Stimulated activated CD8-positive, alpha-beta memory T cell treated with anti-CD3 and anti-CD28 coated beads, Interleukin-4, amount 100 ng/mL, for 1 hour (primary cell): Measurements from ENCODE around the gene ZDHHC15.
"Not testable (repeated sequence)": the region's sequence is repeated elsewhere in the genome, so short reads cannot be mapped to it uniquely, and the experiment has no call there.

Experiments used
- DNase-seq, 2 donors: peaks; one replicate each; pipeline ENCODE4 v3.0.0-alpha.2; 2020; ENCODE audit warnings: low read depth in 2 of 2, low spot score in 1 of 2

ZDHHC15 gene, protein sequence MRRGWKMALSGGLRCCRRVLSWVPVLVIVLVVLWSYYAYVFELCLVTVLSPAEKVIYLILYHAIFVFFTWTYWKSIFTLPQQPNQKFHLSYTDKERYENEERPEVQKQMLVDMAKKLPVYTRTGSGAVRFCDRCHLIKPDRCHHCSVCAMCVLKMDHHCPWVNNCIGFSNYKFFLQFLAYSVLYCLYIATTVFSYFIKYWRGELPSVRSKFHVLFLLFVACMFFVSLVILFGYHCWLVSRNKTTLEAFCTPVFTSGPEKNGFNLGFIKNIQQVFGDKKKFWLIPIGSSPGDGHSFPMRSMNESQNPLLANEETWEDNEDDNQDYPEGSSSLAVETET

DNA sequence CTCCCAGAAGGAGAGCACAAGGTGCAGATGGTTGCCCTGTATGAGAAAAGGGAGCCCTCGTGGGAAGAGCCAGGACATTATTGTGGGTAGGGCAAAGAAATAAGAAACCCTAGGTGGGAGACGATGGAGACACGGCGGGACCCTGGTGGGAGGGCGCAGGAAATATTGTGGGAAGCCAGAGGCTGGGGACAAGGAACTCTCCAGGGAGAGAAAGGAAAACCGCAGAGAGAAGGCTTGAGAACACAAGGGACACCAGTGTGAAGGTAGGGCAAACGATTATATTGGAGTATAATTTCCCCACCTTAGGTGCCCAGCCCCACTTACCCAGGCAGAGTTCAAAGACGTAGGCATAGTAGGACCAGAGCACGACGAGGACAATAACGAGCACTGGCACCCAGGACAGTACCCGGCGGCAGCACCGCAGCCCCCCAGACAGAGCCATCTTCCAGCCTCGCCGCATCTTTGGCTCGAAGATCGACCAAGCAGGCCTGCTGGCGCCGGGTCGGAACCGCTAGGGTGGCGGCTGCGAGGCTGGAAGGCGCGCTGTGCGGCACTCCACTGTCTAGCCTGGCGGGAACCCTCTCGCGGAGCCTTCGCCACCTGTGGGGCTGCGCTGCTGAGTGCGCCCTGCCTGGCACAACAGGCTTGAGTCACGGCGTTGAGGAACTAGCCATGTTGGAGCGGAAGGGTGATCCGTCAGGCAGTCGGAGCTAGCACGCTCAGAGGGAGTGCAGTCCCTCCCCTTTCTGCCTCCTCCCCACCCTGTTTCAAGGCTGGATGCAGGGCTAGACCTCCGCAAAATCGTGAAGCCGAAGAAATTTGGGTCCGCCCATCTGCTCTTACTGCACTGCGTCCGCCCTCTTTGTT is at the start of gene ZDHHC15:
TSS of gene ZDHHC15 (minus strand) at position 473 of the 867 bp plus-strand sequence. CDS start at position 460, 13 bp downstream.
- no peak for DNase-seq

DNA sequence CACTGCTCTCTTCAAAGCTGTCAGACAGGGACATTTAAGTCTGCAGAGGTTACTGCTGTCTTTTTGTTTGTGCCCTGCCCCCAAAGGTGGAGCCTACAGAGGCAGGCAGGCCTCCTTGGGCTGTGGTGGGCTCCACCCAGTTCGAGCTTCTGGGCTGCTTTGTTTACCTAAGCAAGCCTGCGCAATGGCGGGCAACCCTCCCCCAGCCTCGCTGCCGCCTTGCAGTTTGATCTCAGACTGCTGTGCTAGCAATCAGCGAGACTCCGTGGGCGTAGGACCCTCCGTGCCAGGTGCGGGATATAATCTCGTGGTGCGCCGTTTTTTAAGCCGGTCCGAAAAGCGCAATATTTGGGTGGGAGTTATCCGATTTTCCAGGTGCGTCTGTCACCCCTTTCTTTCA is 37.7 kb upstream of the ZDHHC15 start:
- DNase-seq, result not testable (repeated sequence)

DNA sequence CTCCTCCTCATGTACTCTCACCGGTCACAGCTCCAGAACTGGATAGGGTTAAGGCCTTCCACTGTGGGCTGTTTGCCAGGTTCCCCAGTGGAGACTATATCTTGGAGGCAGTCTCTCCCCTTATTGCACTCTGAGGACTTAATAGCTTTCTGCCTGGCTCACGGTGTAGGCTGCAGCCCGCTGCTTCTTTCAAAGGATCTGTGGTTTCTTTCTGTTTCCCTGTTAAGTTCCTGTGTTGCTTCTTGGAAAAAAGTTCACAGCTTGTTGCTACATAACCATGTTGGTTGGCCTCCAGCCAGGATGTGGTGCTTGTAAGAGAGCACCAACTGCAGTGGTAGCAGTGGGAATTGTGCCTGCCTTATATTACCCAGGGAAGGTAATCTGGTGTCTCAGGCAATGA is 24.9 kb upstream of the ZDHHC15 start:
- DNase-seq, result no peak

DNA sequence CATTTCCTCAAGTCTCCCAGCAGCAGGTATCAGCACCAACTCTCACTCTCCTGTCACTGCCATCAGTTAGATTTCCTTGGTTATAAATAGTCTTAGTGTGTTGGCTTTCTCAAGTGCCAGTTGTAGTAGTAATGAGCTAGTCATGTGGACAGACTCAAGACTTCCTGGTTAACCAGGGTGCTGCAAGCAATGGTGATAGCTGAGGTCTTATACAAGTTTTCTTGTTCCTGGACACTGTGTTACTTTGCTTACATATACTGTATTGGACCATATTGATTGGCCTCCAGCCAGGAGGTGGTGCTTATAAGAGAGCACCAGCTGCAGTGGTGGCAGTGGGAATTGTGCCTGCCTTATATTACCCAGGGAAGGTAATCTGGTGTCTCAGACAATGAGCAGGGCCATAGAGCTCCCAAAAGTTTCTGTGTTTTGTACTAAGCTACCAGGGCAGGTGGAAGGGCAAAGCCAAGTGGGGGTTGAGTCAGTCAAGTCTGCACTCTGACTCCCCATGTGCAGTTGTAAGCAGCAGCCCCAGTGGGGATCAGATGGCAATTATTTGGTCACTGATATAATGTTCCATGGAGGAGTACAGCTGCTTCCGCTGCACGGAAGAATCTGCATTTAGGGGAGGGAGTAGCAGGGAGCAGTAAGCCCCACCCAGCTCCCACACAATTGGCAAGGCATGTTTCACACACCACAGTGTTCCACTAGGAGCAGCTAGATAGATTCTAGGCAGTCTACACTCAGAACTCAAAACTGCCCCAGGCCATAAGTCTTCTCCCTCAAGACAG is 24.1 kb upstream of the ZDHHC15 start:
- DNase-seq, result no peak

DNA sequence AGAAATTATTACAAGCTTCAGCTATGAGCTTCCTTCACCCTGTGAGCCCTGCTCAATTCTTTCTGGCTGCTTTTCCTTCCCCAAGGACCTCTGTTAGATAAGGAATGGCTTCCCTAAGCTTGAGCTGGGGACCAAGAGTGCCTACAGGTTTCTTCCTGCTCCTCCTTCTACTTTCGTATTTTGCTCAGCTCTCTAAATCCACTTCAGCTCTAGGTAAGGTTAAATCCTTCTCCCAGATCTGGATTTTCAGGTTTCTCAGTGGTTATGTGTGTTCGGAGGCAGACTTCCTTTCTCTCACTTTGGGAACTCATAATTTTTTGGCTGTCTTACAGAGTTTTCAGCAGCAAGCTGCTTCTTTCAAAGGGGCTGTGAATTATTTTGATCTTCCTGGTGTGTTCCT is 21.9 kb upstream of the ZDHHC15 start:
- no peak for DNase-seq

DNA sequence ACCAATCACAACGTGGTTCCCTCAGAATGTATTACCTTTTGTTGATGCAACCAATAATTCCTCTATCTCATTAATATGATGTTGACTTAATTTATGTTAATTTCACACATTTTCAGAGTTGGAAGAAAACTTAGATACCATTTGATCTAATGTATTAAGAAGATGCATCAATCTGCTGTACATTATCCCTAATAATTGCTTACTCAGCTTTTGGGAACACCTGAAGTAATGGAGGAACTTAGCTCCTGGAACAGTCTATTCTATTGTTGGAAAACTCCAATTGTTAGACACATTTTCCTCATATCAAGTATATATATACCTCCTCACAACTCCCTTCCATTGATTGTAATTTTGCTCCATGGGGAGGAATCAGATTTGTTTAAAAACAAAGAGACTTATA is 38.9 kb downstream of the ZDHHC15 start:
- DNase-seq, result no peak

DNA sequence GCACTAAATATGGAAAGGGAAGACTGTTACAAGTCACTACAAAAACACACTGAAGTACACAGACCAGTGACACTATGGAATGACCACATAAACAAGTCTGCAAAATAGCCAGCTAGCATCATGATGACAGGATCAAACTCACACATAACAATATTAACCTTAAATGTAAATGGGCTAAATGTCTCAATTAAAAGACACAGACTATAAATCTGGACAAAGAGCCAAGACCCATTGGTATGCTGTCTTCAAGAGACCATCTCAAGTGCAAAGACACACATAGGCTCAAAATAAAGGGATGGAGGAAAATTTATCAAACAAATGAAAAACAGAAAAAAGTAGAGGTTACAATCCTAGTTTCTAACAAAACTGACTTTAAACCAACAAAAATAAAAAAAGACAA is 61.1 kb downstream of the ZDHHC15 start:
- DNase-seq, result not testable (repeated sequence)

DNA sequence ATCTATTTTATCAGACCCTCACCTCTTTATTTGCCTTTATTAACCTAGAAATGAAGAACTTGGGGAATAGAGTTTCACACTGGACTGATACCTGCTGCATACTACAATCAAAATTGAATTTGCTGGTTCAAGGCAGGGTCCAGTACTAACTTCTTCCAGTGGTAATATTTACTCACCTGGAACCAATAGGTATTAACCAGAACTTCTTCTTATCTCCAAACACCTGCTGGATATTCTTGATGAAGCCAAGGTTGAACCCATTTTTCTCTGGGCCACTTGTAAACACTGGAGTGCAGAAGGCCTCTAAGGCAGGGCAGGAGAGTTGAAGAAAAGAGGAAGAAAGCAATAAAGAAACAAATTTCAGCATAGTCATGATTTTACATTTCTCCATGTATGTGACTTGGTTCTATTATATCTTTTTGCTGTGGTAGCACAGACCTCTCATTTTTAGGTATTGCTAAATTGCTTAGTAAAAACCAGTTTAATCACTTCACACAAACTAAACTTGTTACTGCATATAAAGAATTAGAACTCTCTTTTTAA is 101.1 kb downstream of the ZDHHC15 start:
- DNase-seq, result no peak

DNA sequence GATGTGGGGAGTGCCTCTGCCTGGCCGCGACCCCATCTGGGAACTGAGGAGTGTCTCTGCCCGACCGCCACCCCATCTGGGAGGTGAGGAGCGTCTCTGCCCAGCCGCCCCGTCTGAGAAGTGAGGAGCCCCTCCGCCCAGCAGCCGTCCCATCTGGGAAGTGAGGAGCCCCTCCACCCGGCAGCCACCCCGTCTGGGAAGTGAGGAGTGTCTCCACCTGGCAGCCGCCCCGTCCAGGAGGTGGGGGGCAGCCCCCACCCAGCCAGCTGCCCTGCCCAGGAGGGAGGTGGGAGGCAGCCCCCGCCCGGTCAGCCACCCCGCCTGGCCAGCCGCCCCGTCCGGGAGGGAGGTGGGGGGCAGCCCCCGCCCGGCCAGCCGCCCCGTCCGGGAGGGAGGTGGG is 115.7 kb downstream of the ZDHHC15 start:
- DNase-seq, result not testable (repeated sequence)

DNA sequence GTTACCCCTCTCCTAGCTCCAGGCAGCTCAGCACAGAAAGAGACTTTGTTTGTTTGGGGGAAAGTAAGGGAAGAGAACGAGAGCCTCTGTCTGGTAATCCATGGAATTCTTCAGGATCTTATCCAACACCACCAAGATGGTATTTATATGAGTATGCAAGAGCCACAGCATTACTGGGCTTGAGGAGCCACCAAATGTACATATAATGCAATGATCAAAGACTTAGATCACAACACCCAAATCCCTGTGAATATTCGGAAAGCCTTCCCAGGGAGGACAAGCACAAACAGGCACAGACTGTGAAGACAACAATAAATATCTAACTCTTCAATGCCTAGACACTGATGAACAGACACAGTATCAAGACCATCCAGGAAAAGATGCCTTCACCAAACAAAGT is 132.4 kb downstream of the ZDHHC15 start:
- no peak for DNase-seq

DNA sequence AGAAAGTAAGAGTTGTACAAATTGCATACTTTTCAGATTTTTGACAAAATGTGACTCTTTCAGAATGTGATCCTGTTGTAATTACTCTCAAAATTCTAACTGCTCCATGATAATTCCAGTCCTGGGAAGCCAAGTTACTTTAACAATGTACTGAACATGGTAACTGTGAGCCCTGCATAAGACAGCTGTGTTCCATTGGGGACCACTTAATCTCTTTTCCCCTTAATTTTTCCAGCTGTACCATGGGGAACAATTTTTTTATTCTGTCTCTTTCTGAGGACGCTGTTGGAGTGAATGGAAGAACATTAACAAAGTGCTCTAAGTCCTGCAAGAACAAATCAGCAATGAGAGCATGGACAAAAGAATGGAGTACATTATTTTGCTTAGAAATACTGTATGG is 153.1 kb downstream of the ZDHHC15 start:
- no peak for DNase-seq

DNA sequence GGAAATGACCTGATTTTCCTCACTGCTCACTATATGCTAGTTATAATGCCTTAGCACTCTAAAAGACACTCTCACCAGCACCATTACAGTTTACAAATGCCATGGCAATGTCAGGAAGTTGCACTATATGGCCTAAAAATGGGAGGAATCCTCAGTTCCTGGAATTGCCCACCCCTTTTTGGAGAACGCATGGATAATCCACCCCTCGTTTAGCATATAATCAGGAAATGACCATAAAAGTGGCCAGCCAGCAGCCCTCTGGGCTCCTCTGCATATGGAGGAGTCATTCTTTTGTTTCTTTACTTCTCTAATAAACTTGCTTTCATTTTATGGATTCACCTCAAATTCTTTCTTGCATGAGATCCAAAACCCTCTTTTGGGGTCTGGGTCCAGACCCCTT is 156.0 kb downstream of the ZDHHC15 start:
- DNase-seq, result no peak

DNA sequence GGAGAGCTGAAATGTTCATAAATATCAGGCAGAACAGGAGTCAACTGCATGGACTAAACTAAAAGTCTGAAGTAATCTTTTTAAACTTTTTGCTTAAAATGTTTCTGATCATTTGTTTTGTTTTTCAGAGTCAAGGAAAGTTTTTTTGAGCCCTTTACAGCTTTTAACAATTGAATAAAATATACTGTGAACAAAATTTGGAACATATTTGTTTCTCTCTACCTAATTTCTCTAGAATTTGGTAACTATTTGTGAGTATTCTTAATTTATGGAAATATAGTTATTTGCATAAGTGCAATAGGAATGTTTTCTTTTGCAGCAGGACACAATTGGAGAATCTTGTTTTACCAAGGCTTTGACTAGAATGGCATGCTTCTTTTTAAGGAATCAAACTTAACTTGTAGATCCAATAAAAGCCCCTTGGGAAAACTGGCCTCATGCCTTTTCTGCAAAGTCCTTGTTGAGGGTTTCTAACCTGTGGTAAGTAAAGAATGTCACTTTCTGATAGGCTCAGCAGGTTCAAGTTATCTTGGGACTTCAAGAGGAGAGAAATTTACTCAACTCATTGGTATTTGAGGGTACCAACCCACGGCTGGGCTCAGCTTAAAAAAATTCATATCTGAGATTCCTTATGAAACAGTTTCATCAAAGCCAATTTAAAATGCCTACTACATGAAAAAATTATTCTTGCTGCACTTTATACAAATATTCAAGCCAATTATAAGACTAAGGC is 157.4 kb downstream of the ZDHHC15 start:
- DNase-seq, result no peak

DNA sequence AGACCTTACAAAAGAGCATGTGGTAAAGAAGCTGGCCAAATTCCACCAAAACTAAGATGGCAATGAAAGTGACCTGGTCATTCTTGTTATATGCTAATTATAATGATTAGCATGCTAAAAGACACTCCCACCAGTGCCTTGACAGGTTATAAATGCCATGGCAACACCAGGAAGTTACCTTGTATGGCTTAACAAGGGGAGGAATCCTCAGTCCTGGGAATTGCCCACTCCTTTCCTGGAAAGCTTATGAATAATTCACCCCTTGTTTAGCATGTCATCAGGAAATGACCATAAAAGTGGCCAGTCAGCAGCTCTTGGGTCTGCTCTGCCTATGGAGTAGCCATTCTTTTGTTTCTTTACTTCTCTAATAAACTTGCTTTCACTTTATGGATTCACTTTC is 161.0 kb downstream of the ZDHHC15 start:
- DNase-seq, result no peak

DNA sequence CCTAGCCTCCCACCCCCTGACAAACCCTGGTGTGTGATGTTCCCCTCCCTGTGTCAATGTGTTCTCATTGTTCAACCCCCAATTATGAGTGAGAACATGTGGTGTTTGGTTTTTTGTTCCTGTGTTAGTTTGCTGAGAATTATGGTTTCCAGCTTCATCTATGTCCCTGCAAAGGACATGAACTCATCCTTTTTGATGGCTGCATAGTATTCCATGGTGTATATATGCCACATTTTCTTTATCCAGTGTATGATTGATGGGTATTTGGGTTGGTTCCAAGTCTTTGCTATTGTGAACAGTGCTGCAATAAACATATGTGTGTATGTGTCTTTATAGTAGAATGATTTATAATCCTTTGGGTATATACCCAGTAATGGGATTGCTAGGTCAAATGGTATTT is 174.2 kb downstream of the ZDHHC15 start:
- DNase-seq, result not testable (repeated sequence)

DNA sequence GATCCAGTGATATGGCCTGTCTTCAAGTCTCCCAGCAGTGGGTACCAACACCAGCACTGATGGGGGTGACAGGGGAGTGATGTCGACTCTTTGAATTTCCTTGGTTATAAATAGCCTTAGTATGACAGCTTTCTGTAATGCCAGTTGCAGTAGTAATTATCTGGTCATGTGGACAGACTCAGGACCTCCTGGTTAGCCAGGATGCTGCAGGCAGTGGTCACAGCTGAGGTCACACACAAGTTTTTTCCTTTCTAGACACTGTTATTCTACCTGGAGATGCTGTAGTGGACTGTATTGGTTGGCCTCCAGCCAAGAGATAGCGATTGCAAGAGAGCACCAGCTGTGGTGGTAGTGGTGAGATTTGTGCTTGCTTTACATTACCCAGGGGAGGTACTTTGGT is 185.3 kb downstream of the ZDHHC15 start:
- no peak for DNase-seq

DNA sequence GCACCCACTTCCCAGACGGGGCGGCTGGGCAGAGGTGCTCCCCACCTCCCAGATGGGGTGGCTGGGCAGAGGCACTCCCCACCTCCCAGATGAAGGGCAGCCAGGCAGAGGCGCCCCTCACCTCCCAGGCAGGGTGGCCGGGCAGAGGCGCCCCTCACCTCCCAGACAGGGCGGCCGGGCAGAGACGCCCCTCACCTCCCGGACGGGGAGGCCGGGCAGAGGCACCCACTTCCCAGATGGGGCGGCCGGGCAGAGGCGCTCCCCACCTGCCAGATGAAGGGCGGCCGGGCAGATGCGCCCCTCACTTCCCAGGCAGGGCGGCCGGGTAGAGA is 187.7 kb downstream of the ZDHHC15 start:
- no peak for DNase-seq

DNA sequence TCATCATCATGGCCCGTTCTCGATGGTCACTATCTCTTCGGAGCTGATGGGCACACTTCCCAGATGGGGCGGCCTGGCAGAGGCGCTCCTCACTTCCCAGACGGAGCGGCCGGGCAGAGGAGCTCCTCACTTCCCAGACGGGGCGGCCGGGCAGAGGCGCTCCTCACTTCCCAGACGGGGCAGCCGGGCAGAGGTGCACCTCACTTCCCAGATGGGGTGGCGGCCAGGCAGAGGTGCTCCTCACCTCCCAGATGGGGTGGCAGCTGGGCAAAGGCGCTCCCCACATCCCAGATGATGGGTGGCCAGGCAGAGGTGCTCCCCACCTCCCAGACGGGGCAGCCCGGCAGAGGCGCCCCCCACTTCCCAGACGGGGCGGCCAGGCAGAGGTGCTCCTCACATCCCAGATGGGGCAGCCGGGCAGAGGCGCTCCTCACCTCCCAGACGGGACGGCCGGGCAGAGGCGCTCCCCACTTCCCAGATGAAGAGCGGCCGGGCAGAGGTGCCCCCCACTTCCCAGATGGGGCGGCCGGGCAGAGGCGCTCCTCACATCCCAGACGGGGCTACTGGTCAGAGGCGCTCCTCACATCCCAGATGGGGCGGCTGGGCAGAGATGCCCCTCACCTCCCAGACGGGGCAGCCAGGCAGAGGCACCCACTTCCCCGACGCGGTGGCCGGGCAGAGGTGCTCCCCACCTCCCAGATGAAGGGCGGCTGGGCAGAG is 188.3 kb downstream of the ZDHHC15 start:
- not testable (repeated sequence) for DNase-seq

DNA sequence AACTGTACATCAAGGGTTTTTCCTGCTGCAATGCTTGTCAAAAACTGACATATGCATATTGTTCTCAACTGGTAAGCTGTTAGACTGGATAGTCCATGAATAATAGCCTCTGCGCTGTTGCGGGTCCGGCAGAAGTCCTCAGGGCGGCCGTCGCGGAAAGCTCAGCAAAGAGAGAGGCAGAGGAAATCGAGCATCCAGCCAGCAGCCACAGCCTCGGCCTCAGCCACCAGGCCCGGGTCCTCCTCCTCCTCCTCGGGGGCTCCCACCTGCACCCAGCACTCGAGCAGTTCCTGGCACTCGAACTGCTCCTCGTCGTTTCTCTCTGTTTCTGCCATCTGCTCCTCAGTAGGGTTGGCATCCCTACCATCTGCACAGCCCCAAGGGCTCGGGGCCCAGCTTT is 195.2 kb downstream of the ZDHHC15 start:
- no peak for DNase-seq
